Measurements from ENCODE around the gene CIB4. TPM values are rescaled to one million over a fixed set of nuclear protein-coding genes. Genes with fewer than 3 reads are reported as not detected.

The CIB4 gene
- total RNA-seq, 1 donor from 2014 or later: not detected

DNA sequence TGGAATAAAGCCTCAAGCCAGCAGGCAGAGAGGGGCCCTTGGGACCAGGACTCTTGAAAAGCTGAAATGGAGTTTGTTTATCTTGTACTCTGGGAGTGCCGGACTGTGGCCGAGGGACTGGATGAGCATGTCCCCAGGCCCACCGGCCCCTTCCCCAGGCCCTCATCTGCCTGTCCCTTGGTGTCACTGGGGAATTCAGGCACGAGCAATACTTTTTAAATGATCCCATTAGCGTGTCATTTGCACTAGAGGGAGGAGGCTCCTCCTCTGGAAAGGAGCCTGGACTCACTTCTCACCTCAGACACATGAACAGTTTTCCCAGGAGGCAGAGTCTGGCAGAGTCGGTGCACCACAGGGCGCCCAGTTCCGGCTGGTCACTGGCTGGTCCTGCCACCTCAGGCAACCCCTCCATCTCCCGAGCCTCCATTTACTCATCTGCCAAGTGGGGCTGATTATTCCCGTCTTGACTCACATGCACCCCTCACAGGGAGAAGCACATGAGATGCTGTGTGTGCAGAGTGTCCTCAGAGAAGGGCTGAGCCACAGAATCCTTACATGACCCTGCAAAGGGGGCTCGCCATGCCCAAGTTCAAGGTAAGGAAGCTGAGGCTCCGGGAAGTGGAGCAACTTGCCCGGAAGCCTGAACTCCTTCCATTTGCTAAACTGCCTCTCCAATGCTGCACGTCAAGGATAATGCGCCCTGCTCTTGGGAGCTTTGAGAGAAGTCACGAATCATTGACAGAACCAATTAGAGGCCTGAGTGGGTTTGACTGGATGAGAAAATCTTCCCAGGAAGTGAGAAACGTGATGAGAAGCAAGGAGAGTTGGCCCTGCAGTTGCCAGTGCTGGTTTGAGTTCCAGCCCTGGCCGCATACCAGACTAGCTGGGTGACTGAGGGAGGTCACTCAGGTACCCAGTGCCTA is 26.7 kb downstream of the CIB4 start:
- Mint-ChIP-seq H3K27ac (ENCODE audit: unreplicated experiment) (peak overlapping the region; percentile 27), H3K27me3 (ENCODE audit: low read depth) (peaks cover 29% of the 10 kb centered on the region), H3K4me3 (ENCODE audit: unreplicated experiment) (no peak overlapping the region), H3K9me3 (ENCODE audit: low read depth) (no peaks in the 10 kb centered on the region), H3K36me3 (ENCODE audit: low read depth) (no peaks in the 10 kb centered on the region), H3K4me1 (ENCODE audit: low read depth) (peaks cover 35% of the 10 kb centered on the region)
- DNase-seq (ENCODE audit: low spot score): no peak
- TF ChIP-seq, protein P1, sequence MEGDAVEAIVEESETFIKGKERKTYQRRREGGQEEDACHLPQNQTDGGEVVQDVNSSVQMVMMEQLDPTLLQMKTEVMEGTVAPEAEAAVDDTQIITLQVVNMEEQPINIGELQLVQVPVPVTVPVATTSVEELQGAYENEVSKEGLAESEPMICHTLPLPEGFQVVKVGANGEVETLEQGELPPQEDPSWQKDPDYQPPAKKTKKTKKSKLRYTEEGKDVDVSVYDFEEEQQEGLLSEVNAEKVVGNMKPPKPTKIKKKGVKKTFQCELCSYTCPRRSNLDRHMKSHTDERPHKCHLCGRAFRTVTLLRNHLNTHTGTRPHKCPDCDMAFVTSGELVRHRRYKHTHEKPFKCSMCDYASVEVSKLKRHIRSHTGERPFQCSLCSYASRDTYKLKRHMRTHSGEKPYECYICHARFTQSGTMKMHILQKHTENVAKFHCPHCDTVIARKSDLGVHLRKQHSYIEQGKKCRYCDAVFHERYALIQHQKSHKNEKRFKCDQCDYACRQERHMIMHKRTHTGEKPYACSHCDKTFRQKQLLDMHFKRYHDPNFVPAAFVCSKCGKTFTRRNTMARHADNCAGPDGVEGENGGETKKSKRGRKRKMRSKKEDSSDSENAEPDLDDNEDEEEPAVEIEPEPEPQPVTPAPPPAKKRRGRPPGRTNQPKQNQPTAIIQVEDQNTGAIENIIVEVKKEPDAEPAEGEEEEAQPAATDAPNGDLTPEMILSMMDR (IDR thresholded peaks at IDR 0.05): no peak

DNA sequence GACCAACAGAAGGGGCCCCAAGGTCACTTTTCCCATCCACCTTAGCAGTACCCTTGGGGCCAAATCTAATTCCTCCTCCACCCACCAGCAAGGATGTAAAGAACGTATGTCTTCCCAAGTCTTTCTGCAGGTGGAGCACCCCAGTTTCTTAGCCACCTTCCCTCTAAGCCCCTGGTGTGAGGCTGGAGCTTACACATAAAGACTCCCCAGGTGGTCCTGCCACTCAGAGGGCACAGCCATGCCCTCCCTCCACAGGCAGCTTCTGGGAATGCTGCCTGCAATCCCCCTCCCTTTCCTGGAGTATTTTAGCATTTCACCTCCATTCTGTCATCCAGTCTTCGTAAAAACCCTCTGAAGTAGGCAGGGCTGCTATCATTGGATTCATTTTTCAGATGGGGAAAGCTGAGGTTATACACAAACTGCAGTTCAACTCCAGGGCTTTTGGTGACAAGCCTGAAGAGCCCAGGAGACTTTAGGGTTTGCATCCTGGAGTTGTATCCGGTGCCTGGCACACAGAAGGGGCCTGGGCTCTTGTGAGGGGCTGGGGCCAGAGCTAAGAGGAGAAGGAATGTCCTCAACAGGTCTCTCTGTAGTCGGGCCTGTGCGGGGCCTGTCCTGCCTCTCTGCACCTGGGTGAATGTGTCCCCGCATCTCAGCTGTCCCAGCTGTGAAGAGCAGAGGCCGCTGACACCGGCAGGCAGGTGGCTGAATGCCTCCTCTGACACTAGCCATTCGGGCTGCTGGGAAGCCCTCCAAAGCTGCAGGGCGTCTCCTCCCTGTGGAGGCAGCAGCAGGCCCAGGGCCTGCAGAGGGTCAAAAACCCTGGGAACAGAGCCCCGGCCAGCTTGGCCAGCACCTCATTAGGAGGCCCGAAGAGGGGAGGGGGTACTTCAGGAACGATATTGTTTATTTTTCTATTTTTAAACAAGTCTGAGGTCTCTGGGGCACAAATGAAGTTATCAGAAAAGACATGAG is 27.6 kb downstream of the CIB4 start:
- no peak for DNase-seq (ENCODE audit: low spot score)
- no peaks in the 10 kb centered on the region for H3K36me3 Mint-ChIP-seq (ENCODE audit: low read depth)
- no peak overlapping the region for H3K4me3 Mint-ChIP-seq (ENCODE audit: unreplicated experiment)
- H3K4me1 Mint-ChIP-seq (ENCODE audit: low read depth): peaks cover 35% of the 10 kb centered on the region
- TF ChIP-seq, protein P1 (IDR thresholded peaks at IDR 0.05): no peak
- H3K27me3 Mint-ChIP-seq (ENCODE audit: low read depth): peaks cover 28% of the 10 kb centered on the region
- H3K27ac Mint-ChIP-seq (ENCODE audit: unreplicated experiment): peak overlapping the region; percentile 27
- H3K9me3 Mint-ChIP-seq (ENCODE audit: low read depth): no peaks in the 10 kb centered on the region

DNA sequence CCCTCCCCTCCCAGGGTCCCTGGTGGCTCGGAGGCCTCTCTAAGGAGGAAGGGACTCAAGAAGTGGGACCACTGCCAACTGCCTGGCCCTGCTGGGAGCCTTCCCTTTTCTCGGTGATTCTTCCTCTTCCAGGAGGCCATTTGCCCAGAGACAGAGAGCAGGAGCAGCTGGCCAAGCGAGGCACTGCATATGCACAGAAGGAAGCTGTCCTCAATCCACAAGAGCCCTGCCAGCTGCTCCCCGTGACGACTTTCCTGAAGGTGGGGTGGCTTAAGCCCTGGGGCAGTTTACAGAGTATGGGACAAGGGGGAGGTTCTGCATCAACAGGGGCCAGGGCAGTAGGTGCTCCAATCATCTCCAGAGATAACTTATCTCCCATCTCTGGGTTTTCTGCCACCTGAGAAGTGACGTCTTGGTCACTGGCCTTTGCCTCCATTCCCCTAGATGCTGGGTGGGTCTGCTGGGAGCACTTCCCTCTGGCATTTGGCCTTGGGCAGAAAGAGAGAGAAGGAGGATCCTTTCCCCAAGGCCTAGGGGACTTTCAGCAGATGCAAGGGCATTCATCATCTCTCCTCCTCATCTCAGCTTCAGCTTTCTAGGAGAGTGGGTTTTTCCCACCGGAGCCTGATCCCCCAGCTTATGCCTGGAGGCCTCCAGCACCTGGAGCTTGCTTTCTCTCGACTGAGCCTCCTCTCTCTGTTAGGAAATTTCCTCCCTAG is 28.5 kb downstream of the CIB4 start:
- TF ChIP-seq, protein P1 (IDR thresholded peaks at IDR 0.05): no peak
- Mint-ChIP-seq H3K4me1 (ENCODE audit: low read depth) (peaks cover 35% of the 10 kb centered on the region), H3K4me3 (ENCODE audit: unreplicated experiment) (no peak overlapping the region), H3K27ac (ENCODE audit: unreplicated experiment) (peak overlapping the region; percentile 34), H3K36me3 (ENCODE audit: low read depth) (no peaks in the 10 kb centered on the region), H3K27me3 (ENCODE audit: low read depth) (peaks cover 28% of the 10 kb centered on the region), H3K9me3 (ENCODE audit: low read depth) (no peaks in the 10 kb centered on the region)
- no peak for DNase-seq (ENCODE audit: low spot score)

DNA sequence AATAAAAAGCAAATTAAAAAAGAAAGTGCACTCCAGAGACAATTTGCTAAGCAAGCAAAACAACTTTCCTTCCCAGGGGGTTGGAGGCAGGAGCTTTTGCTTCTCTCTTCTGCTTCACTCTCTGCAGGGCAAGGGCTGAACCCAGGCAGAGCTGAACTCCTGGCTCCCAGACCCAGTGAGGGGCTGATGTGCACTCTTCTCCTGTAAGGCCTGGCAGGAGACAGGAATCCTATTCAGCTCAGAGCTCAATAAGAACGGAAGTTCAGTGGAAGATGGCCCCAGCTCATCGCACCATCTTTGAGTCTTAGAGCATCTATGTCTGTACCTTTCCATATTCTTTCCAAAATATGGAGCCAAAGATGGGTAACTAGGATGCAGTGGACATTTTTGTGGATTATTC is 29.1 kb downstream of the CIB4 start:
- H3K9me3 Mint-ChIP-seq (ENCODE audit: low read depth): no peaks in the 10 kb centered on the region
- H3K27ac Mint-ChIP-seq (ENCODE audit: unreplicated experiment): no peak overlapping the region
- no peaks in the 10 kb centered on the region for H3K36me3 Mint-ChIP-seq (ENCODE audit: low read depth)
- H3K4me1 Mint-ChIP-seq (ENCODE audit: low read depth): peaks cover 35% of the 10 kb centered on the region
- H3K27me3 Mint-ChIP-seq (ENCODE audit: low read depth): peaks cover 22% of the 10 kb centered on the region
- no peak overlapping the region for H3K4me3 Mint-ChIP-seq (ENCODE audit: unreplicated experiment)
- DNase-seq (ENCODE audit: low spot score): no peak
- TF ChIP-seq, protein P1 (IDR thresholded peaks at IDR 0.05): no peak
